HG02678 (cell line): ENCODE data around the gene ASIC2.
"Not testable (repeated sequence)": the region's sequence is repeated elsewhere in the genome, so short reads cannot be mapped to it uniquely, and the experiment has no call there.

Source experiments
- ATAC-seq: cut with Tn5 transposase; IDR thresholded peaks from one replicate; pipeline ENCODE4 v1.9.1; 2021; ENCODE audit warnings: mild to moderate bottlenecking, moderate library complexity; ENCODE audit not compliant: unreplicated experiment

Gene ASIC2

DNA sequence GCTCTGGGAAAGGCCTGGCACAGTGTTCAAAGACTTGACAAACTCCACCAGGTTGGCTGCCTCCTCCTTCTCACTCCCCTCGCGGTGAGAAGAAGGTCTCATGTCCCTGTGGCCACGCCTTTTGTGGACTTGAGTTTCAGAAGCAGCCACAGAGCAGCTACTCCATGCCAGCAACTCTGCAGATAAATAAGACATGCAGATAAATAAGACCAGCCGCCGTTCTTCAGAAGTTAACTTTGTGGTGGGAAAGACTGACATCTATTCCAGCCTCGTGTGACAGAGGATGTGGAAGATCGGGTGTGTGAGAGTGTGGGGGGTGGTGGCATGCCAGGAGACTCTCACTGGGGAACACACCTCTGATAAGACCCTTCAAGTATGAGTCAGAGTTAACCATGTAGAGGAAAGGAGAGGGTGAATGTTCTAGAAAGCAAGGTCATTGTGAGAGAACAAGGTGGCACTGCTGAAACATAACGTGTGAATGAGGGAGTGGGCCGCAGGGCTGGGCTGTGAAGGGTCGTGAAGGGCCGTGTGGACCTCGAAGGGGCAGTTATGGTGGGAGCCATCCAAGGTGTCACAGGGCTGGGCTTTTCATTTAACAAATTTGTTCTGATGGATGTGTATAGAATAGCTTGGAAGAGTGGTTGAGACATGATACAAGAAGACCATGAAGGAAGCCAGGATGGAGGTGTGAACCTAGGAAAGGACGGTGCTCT is 300.6 kb downstream of the ASIC2 start:
- no peak for ATAC-seq

DNA sequence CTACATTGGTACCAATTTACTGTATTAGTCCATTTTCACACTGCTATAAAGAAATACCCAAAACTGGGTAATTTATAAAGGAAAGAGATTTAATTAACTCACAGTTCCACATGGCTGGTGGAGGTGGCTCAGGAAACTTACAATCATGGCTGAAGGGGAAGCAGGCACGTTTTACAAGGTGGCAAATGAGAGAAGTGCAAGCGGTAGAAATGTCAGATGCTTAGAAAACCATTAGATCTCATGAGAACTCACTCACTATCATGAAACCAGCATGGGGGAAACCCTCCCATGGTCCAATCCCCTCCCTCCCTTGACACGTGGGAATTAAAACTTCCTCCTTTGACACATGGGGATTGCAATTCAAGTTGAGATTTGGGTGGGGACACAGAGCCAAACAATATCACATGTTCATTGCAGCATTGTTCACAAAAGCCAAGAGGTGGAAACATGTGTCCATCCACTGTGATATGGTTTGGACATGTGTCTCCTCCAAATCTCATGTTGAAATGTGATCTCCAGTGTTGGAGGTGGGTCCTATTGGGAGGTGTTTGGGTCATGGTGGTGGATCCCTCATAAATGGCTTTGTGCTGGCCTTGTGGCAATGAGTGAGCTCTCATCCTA is 304.5 kb downstream of the ASIC2 start:
- no peak for ATAC-seq

- ATAC-seq, result not testable (repeated sequence)
Observed at GRCh38 chr17:32987868-32988267, 305.2 kb downstream of the ASIC2 start.

DNA sequence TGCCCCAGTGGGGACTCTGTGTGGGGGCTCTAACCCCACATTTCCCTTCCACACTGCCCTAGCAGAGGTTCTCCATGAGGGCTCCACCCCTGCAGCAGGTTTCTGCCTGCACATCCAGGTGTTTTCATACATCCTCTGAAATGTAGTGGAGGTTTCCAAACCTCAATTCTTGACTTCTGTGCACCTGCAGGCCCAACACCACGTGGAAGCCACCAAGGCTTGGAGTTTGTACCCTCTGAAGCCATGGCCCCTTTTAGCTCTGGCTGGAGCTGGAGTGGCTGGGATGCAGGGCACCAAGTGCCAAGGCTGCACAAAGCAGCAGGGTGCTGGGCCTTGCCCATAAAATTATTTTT is 305.7 kb downstream of the ASIC2 start:
- ATAC-seq, result not testable (repeated sequence)

GRCh38 chr17:32985050-32985756 is 307.9 kb downstream of the ASIC2 start:
- ATAC-seq, result no peak

- not testable (repeated sequence) for ATAC-seq
Observed at GRCh38 chr17:32981611-32982010, 311.5 kb downstream of the ASIC2 start.

GRCh38 chr17:32980230-32980629 is 312.9 kb downstream of the ASIC2 start:
- ATAC-seq, result no peak

DNA sequence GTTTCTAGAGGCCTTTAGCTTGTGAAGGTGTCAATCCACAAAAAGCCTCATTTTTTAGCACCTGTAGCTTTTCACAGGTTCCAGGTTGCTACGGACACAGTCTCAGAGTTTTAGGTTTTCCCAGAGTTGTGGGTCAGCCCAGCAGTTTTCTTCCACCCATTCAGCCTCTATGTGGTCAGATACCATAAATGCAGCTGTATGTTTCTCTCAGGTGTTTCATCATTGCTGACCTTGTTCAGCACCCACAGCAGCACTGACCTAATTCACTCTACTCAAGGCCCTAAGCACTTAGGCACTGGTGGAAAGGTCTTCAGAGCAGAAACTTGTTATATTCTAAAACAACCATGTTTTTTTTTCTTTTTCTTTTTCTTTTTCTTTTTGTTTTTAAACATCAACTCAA is 316.5 kb downstream of the ASIC2 start:
- no peak for ATAC-seq

DNA sequence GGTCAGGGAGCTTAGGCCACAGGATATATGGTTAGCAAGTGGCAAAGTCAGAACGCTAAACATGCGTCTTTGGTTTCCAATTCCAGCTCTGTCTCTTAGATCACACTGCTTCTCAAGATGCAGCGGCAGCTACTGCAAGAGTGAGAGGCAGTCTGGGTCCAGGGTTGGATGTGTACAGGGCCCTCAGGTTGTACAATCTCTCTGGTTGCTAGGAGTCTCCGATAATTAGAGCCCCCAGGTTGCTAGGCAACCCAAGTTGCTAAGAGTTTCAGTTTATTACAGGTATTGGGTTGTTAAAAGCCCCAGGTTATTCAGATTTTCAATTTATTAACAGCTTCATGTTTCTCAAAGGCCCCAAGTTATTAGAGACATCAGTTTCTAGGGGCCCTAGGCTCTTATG is 317.0 kb downstream of the ASIC2 start:
- no peak for ATAC-seq

- no peak for ATAC-seq
Observed at GRCh38 chr17:32971171-32971570, 321.9 kb downstream of the ASIC2 start.

DNA sequence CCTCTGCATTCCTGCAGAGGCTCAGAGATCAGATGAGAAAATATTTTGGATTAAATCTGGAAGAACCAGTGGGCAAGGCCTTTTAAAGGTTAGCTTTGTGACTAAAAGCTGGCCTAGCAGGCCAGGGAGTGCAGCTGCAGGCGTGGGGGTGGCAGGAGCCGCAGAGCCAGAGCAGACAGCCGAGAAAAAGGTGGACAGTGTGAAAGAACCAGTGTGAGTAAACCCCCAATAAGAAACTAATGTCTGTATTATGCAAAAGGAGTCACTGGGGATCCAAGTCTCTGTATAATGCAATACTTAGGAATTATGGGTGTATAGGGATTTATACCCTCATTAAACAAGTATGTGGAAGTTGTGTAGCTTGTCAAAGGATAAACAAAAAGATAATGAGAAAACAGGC is 322.8 kb downstream of the ASIC2 start:
- ATAC-seq, result peak; percentile 81

DNA sequence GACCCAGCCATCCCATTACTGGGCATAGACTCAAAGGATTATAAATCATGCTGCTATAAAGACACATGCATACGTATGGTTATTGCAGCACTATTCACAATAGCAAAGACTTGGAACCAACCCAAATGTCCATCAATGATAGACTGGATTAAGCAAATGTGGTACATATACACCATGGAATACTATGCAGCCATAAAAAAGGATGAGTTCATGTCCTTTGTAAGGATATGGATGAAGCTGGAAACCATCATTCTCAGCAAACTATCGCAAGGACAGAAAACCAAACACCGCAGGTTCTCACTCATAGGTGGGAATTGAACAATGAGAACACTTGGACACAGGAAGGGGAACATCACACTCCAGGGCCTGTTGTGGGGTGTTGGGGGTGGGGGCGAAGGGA is 323.9 kb downstream of the ASIC2 start:
- ATAC-seq, result not testable (repeated sequence)

DNA sequence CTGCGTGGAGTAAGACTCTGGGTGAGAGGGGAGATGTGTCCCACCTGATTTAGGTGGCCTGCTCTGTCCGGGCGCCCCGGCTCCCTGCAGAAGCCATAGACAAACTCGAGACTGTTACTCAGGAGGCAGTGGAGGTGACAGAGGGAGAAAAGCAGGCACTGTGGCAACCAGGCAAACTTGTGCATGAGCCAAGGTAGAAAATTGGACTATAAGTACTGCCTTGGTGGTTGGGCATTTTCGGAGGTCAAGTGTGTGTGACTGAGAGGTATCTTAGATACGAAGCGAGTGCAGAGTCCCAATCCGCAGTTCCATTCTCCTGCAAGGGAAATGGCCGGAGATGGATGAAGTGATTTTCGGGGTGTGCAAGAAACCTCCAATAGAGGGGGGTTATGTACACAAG is 328.6 kb downstream of the ASIC2 start:
- ATAC-seq, result no peak
